C4-2B (cell line): Measurements from ENCODE around the gene PRDX5.
A peak's percentile ranks its signal among the peaks of the same experiment; 100 is the strongest.

Experiments
- CTCF ChIP-seq: fragments of 450-650 bp; conservative IDR thresholded peaks from 2 replicates; pipeline ENCODE4 v1.5.1; 2017; ENCODE audit warnings: mild to moderate bottlenecking
- ZFX ChIP-seq: fragments of 450-650 bp; IDR thresholded peaks from 2 replicates; pipeline ENCODE4 v1.6.1; 2017

- peak; percentile 66 for TF ChIP-seq CTCF
- no peak; the same call in 1 of the 2 replicates for TF ChIP-seq ZFX
These were observed 12.0 kb upstream of the PRDX5 start for GRCh38 chr11:64305691-64306562.
